WTC11 (cell line): Measurements from ENCODE around the gene VCPKMT. TPM values are rescaled to one million over a fixed set of nuclear protein-coding genes. Genes with fewer than 3 reads are reported as not detected.

Experiments used
- ATAC-seq: fragments of 200-7000 bp; cut with Tn5 transposase; 2 replicates; pipeline ENCODE4 v1.10.0; 2021; ENCODE audit warnings: mild to moderate bottlenecking, moderate library complexity
- CTCF ChIA-PET: fragments of 300-600 bp; sonication (Branson Sonifier 250); formaldehyde crosslinking; loops from one replicate; lab custom pipeline; 2021; ENCODE audit warnings: antibody characterized with exemption; lab: Charles Lee
- POLR2A ChIA-PET: fragments of 350-600 bp; sonication (Branson Sonifier 250); formaldehyde crosslinking; loops from one replicate; lab custom pipeline; 2021; ENCODE audit warnings: antibody characterized with exemption; lab: Charles Lee
- DNase-seq: peaks from one replicate; pipeline ENCODE4 v3.0.0; 2021; ENCODE audit warnings: low spot score
- H3K27ac Mint-ChIP-seq: 2 replicates; pipeline ENCODE4 v1.8.0; 2021; ENCODE audit warnings: mixed read lengths
- H3K27me3 Mint-ChIP-seq: 2 replicates; pipeline ENCODE4 v1.8.0; 2021; ENCODE audit warnings: low read depth, mild to moderate bottlenecking, moderate library complexity, mixed read lengths
- H3K36me3 Mint-ChIP-seq: 2 replicates; pipeline ENCODE4 v1.8.0; 2021; ENCODE audit warnings: mixed read lengths
- H3K4me1 Mint-ChIP-seq: 2 replicates; pipeline ENCODE4 v1.8.0; 2022; ENCODE audit warnings: mixed read lengths
- H3K4me3 Mint-ChIP-seq: 2 replicates; pipeline ENCODE4 v1.8.0; 2021; ENCODE audit warnings: mild to moderate bottlenecking, moderate library complexity, mixed read lengths
- H3K9me3 Mint-ChIP-seq: 2 replicates; pipeline ENCODE4 v1.8.0; 2021; ENCODE audit warnings: mixed read lengths
- ATF2 ChIP-seq: sonication (generic); formaldehyde crosslinking; IDR thresholded peaks from 2 replicates; pipeline ENCODE4 v1.8.1; 2022; ENCODE audit warnings: low read depth, missing genetic modification reagents, borderline replicate concordance
- ATF6 ChIP-seq: sonication (generic); formaldehyde crosslinking; IDR thresholded peaks from 2 replicates; pipeline ENCODE4 v1.8.1; 2023; ENCODE audit warnings: mild to moderate bottlenecking, missing genetic modification reagents
- CREM ChIP-seq: sonication (generic); formaldehyde crosslinking; IDR thresholded peaks from 2 replicates; pipeline ENCODE4 v1.8.1; 2022; ENCODE audit warnings: mild to moderate bottlenecking, missing genetic modification reagents, moderate library complexity
- CTCF ChIP-seq: fragments of 200-600 bp; IDR thresholded peaks from 2 replicates; pipeline ENCODE4 v1.8.0; 2022; ENCODE audit warnings: antibody characterized with exemption
- GTF2I ChIP-seq: fragments of 250-450 bp; sonication (Bioruptor Pico); conservative IDR thresholded peaks from 2 replicates; pipeline ENCODE4 v1.4.0; 2021; ENCODE audit warnings: mild to moderate bottlenecking
- MAX ChIP-seq: sonication (generic); formaldehyde crosslinking; IDR thresholded peaks from 2 replicates; pipeline ENCODE4 v1.8.0; 2022; ENCODE audit warnings: mild to moderate bottlenecking, missing genetic modification reagents
- NFE2L1 ChIP-seq: sonication (generic); formaldehyde crosslinking; IDR thresholded peaks from 2 replicates; pipeline ENCODE4 v1.8.1; 2023; ENCODE audit warnings: missing genetic modification reagents
- PRDM15 ChIP-seq: sonication (generic); formaldehyde crosslinking; IDR thresholded peaks from 2 replicates; pipeline ENCODE4 v1.8.0; 2022; ENCODE audit warnings: missing genetic modification reagents
- PREB ChIP-seq: sonication (generic); formaldehyde crosslinking; IDR thresholded peaks from 2 replicates; pipeline ENCODE4 v1.8.1; 2022; ENCODE audit warnings: mild to moderate bottlenecking, missing genetic modification reagents, moderate library complexity, borderline replicate concordance
- SMAD4 ChIP-seq: sonication (generic); formaldehyde crosslinking; IDR thresholded peaks from 2 replicates; pipeline ENCODE4 v1.8.0; 2022; ENCODE audit warnings: mild to moderate bottlenecking, missing genetic modification reagents
- STAT6 ChIP-seq: sonication (generic); formaldehyde crosslinking; conservative IDR thresholded peaks from 2 replicates; pipeline ENCODE4 v1.8.1; 2023; ENCODE audit warnings: mild to moderate bottlenecking, low read depth, missing genetic modification reagents, moderate library complexity
- TEAD4 ChIP-seq: sonication (generic); formaldehyde crosslinking; IDR thresholded peaks from 2 replicates; pipeline ENCODE4 v1.8.0; 2022; ENCODE audit warnings: mild to moderate bottlenecking, missing genetic modification reagents
- ZNF121 ChIP-seq: sonication (generic); formaldehyde crosslinking; IDR thresholded peaks from 2 replicates; pipeline ENCODE4 v1.8.0; 2023; ENCODE audit warnings: missing genetic modification reagents
- total RNA-seq: library from RNA; stranded (reverse); gene quantifications from 3 replicates; pipeline ENCODE4 v1.2.3, GENCODE V29; 2021

Gene VCPKMT
- total RNA-seq, 1 experiment from 2014 or later: 11.5 TPM

- no peak for ATAC-seq
- Mint-ChIP-seq H3K27me3 (no peaks in the 10 kb centered on the region), H3K4me3 (no peak overlapping the region), H3K4me1 (peaks cover 18% of the 10 kb centered on the region), H3K27ac (no peak overlapping the region), H3K9me3 (no peaks in the 10 kb centered on the region), H3K36me3 (no peaks in the 10 kb centered on the region)
- DNase-seq: no peak
- CTCF ChIA-PET: interaction anchor here (1.7 kb wide), 1 partner anchor 227 kb away, joined by 7 read pairs; no protein-coding TSS in a partner anchor
- POLR2A ChIA-PET: no interaction called here
- no peak for TF ChIP-seq CTCF
- no peak for TF ChIP-seq ATF2 (CRISPR knock-in tag)
- TF ChIP-seq STAT6 (CRISPR knock-in tag): no peak
- TF ChIP-seq ZNF121: no peak
- TF ChIP-seq PRDM15: no peak
- TF ChIP-seq TEAD4 (CRISPR knock-in tag): no peak
- no peak for TF ChIP-seq GTF2I (CRISPR knock-in tag)
- TF ChIP-seq CREM (CRISPR knock-in tag): no peak
- no peak for TF ChIP-seq NFE2L1 (CRISPR knock-in tag)
- no peak for TF ChIP-seq ATF6
- TF ChIP-seq PREB (CRISPR knock-in tag): no peak
Observed at GRCh38 chr14:50089208-50089607, 27.2 kb downstream of the VCPKMT start.

- POLR2A ChIA-PET: no interaction called here
- H3K4me1 Mint-ChIP-seq: peaks cover 18% of the 10 kb centered on the region
- no peaks in the 10 kb centered on the region for H3K36me3 Mint-ChIP-seq
- ATAC-seq: no peak
- H3K9me3 Mint-ChIP-seq: no peaks in the 10 kb centered on the region
- CTCF ChIA-PET: interaction anchor here (1.7 kb wide), 1 partner anchor 227 kb away, joined by 7 read pairs; no protein-coding TSS in a partner anchor
- H3K4me3 Mint-ChIP-seq: no peak overlapping the region
- TF ChIP-seq MAX (CRISPR knock-in tag) (no peak), SMAD4 (CRISPR knock-in tag) (no peak)
- no peak overlapping the region for H3K27ac Mint-ChIP-seq
- no peaks in the 10 kb centered on the region for H3K27me3 Mint-ChIP-seq
- no peak for DNase-seq
Observed at GRCh38 chr14:50088731-50089130, 27.6 kb downstream of the VCPKMT start.
